Tibial nerve (tissue), 4 donors: ENCODE measurements around the gene AANAT. TPM values are rescaled to one million over a fixed set of nuclear protein-coding genes. Genes with fewer than 3 reads are reported as not detected.

ENCODE experiments used
- DNase-seq, 2 donors: peaks; one replicate each; pipeline ENCODE4 v3.0.0-alpha.2; 2019; ENCODE audit warnings: low spot score in 2 of 2
- H3K27ac ChIP-seq, 4 donors: fragments of 200-600 bp; sonication (generic) in 3 of 4; one replicate each; pipeline ENCODE4 v1.5.1; 2017 to 2019; ENCODE audit warnings: mild to moderate bottlenecking in 1 of 4
- H3K27me3 ChIP-seq, 2 donors: fragments of 200-600 bp; sonication (generic) in 1 of 2; one replicate each; pipeline versions ENCODE4 v1.5.1 to v1.6.0; 2017 to 2019
- H3K36me3 ChIP-seq, 3 donors: fragments of 200-600 bp; sonication (generic); one replicate each; pipeline ENCODE4 v1.5.1; 2018 to 2019
- H3K4me1 ChIP-seq, 4 donors: fragments of 200-600 bp; sonication (generic) in 3 of 4; one replicate each; pipeline ENCODE4 v1.5.1; 2017 to 2019
- H3K4me3 ChIP-seq, 4 donors: fragments of 200-600 bp; sonication (generic) in 3 of 4; one replicate each; pipeline ENCODE4 v1.5.1; 2017 to 2019; ENCODE audit warnings: mild to moderate bottlenecking in 1 of 4, moderate library complexity in 1 of 4
- H3K9me3 ChIP-seq, 4 donors: fragments of 200-600 bp; sonication (generic) in 3 of 4; one replicate each; pipeline ENCODE4 v1.5.1; 2017 to 2019
- EP300 ChIP-seq, 2 donors: sonication (generic); formaldehyde crosslinking; IDR thresholded peaks; one replicate each; pipeline ENCODE4 v1.6.1; 2017; ENCODE audit warnings: antibody characterized with exemption in 2 of 2, mild to moderate bottlenecking in 1 of 2
- POLR2A ChIP-seq, 2 donors: fragments of 450-650 bp; IDR thresholded peaks; one replicate each; pipeline ENCODE4 v1.6.1; 2017; ENCODE audit warnings: antibody characterized with exemption in 2 of 2, mild to moderate bottlenecking in 2 of 2, moderate library complexity in 2 of 2
- WGBS, 2 donors: methylation state at CpG; one replicate each; pipeline ENCODE4 v1.1.5; 2018; 5-methylcytosine and 5-hydroxymethylcytosine counted together
- total RNA-seq, 4 donors: library from RNA; depleted of rRNA; stranded (reverse); fragments of >200 nt; gene quantifications; one replicate each; pipeline ENCODE4 v1.1.0, GENCODE V29; 2016
- TF ChIP-seq, protein P1 (sequence below), 5 experiments: fragments of 200-600 bp in 3 of 5; fragments of 450-650 bp in 2 of 5; sonication (generic) in 3 of 5; IDR thresholded peaks; one replicate each; pipeline ENCODE4 v1.5.1; 2016 to 2019; ENCODE audit warnings: antibody characterized with exemption in 5 of 5, mild to moderate bottlenecking in 3 of 5, moderate library complexity in 2 of 5

The AANAT gene
- total RNA-seq, 4 donors from 2014 or later = not detected

DNA sequence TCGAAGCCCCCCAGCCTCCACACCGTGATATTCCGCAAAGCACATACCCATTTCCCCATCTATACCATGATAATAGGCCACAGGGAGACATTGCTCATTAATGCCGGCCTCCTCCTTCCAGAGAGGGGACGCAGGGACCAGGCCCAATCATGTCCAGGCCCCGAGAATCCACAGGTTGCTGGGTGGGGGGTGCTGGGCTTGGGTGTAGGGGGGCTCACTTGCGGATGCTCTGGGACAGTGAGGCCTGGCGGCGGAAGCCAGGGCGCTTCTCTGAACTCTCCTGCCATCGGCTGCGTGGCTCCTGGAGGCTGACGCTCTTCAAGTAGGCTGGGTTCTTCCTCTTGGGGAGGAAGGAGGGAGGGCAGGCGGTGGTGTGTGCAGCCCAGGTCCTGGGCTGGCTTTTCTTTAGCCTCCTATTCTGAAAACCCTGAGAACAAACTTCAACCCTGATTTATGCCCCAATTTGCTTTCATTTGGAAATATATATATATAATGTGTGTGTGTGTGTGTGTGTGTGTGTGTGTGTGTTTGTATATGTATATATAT lies 12.2 kb downstream of the AANAT start:
- Histone ChIP-seq H3K4me3 (no peak overlapping the region), H3K27ac (peak overlapping the region in 2 of 4 donors; percentile 36 to 55), H3K9me3 (no peaks in the 10 kb centered on the region), H3K4me1 (peaks cover 0 to 21% (median 8%) of the 10 kb centered on the region in 4 donors), H3K27me3 (no peaks in the 10 kb centered on the region), H3K36me3 (peaks cover 0 to 49% (median 7%) of the 10 kb centered on the region in 3 donors)
- TF ChIP-seq POLR2A (IDR thresholded peaks at IDR 0.05) = no peak
- TF ChIP-seq EP300 (IDR thresholded peaks at IDR 0.05) = no peak
- TF ChIP-seq, protein P1, sequence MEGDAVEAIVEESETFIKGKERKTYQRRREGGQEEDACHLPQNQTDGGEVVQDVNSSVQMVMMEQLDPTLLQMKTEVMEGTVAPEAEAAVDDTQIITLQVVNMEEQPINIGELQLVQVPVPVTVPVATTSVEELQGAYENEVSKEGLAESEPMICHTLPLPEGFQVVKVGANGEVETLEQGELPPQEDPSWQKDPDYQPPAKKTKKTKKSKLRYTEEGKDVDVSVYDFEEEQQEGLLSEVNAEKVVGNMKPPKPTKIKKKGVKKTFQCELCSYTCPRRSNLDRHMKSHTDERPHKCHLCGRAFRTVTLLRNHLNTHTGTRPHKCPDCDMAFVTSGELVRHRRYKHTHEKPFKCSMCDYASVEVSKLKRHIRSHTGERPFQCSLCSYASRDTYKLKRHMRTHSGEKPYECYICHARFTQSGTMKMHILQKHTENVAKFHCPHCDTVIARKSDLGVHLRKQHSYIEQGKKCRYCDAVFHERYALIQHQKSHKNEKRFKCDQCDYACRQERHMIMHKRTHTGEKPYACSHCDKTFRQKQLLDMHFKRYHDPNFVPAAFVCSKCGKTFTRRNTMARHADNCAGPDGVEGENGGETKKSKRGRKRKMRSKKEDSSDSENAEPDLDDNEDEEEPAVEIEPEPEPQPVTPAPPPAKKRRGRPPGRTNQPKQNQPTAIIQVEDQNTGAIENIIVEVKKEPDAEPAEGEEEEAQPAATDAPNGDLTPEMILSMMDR (IDR thresholded peaks at IDR 0.05) = no peak
- DNase-seq = no peak
- WGBS, 2 donors = 81 to 85% methylated on average over 13 to 14 of the region's 14 CpGs

DNA sequence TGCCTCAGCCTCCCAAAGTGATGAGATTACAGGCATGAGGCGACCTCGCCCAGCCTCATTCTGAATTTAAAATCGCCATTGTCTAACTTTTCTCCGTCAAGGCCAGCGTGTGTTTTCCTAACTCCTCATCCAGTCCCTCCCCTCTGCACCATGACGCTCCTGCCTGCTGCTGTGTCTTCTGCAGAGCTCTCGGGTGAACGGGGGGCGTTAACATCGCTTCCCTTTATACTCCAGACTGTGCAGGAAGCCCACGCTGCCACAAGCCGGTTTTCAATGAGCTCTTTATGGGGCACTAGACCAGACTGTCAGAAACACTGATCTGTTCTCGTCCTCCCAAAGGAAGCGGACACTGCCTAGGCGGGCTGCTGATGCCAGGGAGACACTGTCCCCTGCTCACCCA lies 13.2 kb downstream of the AANAT start:
- no peak for DNase-seq
- 21 to 32% methylated on average over 15 of the region's 15 CpGs for WGBS, 2 donors
- peaks cover 0 to 21% (median 8%) of the 10 kb centered on the region in 4 donors for H3K4me1 ChIP-seq

DNA sequence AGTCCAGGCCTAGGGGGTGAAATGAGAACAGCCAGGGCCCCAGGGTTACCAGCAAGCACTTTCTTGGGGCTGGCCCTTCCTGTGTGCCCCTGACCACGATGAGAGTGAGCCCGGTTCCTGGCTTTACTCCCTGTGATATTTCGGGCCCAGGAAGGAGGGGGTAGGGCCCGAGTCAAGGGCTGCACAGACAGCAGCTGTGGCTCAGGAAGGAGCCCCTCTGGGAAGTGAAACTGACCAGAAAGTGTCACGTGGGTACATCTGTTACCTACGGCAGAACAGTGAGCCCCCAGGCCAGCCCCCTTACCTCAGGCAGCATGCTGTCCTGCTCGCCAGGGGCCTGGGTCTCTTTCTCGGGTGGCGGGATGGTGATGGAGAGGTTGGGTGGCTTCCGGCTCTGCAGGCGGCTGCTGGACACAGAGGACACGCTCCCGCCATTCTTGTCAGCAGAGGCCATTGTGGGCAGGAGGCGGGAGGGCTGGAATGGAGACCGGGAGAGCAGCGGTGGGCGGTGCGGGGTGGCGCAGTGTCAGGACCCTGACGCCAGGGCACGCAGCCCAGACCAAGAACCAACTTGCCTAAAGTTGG lies 13.8 kb downstream of the AANAT start:
- 28 to 64% methylated on average over 14 to 21 of the region's 21 CpGs for WGBS, 2 donors
- no peak for DNase-seq
- TF ChIP-seq POLR2A (IDR thresholded peaks at IDR 0.05) = no peak
- peak in 1 of 2 donors; percentile 33 for TF ChIP-seq EP300 (IDR thresholded peaks at IDR 0.05)

More for the DNA sequence above, 13.2 kb downstream of the AANAT start:
- Histone ChIP-seq H3K36me3 (peaks cover 0 to 38% (median 6%) of the 10 kb centered on the region in 3 donors), H3K27ac (peak overlapping the region; percentile 78 to 89 (median 84)), H3K27me3 (no peaks in the 10 kb centered on the region), H3K9me3 (no peaks in the 10 kb centered on the region), H3K4me3 (peak overlapping the region in 3 of 4 donors; percentile 9 to 24 (median 16))
- peak in 1 of 2 donors; percentile 46 for TF ChIP-seq POLR2A (IDR thresholded peaks at IDR 0.05)
- peak in 1 of 2 donors; percentile 51 for TF ChIP-seq EP300 (IDR thresholded peaks at IDR 0.05)
- TF ChIP-seq, protein P1 (IDR thresholded peaks at IDR 0.05) = no peak

DNA sequence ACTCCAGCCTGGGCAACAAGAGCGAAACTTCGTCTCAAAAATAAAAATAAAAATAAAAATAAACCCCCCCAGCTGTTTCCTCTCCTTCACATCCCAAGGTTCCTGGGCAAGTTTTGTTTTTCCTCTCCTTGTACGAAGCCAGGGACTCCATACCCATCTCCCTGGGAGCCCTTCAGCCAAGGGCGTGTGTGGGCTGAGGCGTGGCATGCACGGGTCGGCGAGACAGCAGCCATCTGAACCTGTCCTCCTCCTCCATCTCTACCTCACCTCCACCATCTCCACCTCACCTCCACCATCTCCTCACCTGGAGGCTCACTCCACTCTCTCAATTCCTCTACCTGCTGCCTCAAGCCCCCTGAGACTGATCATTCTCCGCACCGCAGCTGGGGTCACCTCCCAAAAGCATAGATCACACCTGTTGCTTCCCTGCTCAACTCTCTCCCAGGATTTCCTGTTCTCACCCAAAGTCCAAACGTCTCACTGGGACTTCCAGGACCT lies 16.9 kb downstream of the AANAT start:
- no peaks in the 10 kb centered on the region for H3K27me3 ChIP-seq
- H3K9me3 ChIP-seq = no peaks in the 10 kb centered on the region
- H3K27ac ChIP-seq = peak overlapping the region in 2 of 4 donors; percentile 67 to 71
- 83 to 85% methylated on average over 11 of the region's 11 CpGs for WGBS, 2 donors
- TF ChIP-seq EP300 (IDR thresholded peaks at IDR 0.05) (no peak), POLR2A (IDR thresholded peaks at IDR 0.05) (no peak)
- TF ChIP-seq, protein P1 (IDR thresholded peaks at IDR 0.05) = no peak
- DNase-seq = no peak
- peaks cover 0 to 21% (median 8%) of the 10 kb centered on the region in 4 donors for H3K4me1 ChIP-seq
- H3K36me3 ChIP-seq = peaks cover 0 to 8% (median 3%) of the 10 kb centered on the region in 3 donors
- H3K4me3 ChIP-seq = no peak overlapping the region

More for the DNA sequence above, 13.8 kb downstream of the AANAT start:
- peaks cover 0 to 21% (median 8%) of the 10 kb centered on the region in 4 donors for H3K4me1 ChIP-seq
- peaks cover 0 to 33% (median 6%) of the 10 kb centered on the region in 3 donors for H3K36me3 ChIP-seq
- H3K9me3 ChIP-seq = no peaks in the 10 kb centered on the region
- peak overlapping the region; percentile 78 to 89 (median 84) for H3K27ac ChIP-seq
- H3K27me3 ChIP-seq = no peaks in the 10 kb centered on the region
- H3K4me3 ChIP-seq = peak overlapping the region in 3 of 4 donors; percentile 9 to 24 (median 16)

DNA sequence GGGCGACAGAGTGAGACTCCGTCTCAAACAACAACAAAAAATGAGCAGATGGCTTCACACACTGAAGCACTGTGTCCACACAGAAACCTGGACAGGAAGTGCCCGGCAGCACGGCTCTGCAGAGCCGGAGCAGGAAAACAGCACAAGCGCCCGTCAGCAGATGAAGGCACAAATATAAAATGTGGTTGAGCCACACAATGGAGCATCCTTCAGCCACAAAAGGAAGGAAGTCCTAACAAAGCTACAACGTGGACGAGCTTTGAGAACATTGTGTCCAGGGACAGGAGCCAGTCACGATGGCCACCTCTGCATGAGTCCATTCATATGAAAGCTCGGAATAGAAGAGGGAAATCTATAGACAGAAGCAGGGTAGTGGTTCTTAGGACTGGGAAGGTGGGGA lies 18.2 kb downstream of the AANAT start:
- peak in 1 of 2 donors; percentile 57 for DNase-seq
- Histone ChIP-seq H3K27ac (peak overlapping the region in 2 of 4 donors; percentile 67 to 71), H3K4me3 (no peak overlapping the region), H3K27me3 (no peaks in the 10 kb centered on the region), H3K36me3 (peaks cover 0 to 6% (median 0%) of the 10 kb centered on the region in 3 donors), H3K4me1 (peaks cover 0 to 21% (median 7%) of the 10 kb centered on the region in 4 donors), H3K9me3 (no peaks in the 10 kb centered on the region)
- TF ChIP-seq, protein P1 (IDR thresholded peaks at IDR 0.05) = no peak
- peak; percentile 83 to 94 for TF ChIP-seq EP300 (IDR thresholded peaks at IDR 0.05)
- 22 to 45% methylated on average over 11 of the region's 11 CpGs for WGBS, 2 donors
